Thoracic aorta (tissue), 2 donors: Measurements from ENCODE around the gene MINDY2. TPM values are rescaled to one million over a fixed set of nuclear protein-coding genes. Genes with fewer than 3 reads are reported as not detected.

ENCODE experiments used
- ATAC-seq: fragments of 150-250 bp; one replicate; pipeline ENCODE4 v1.8.0; 2017; ENCODE audit warnings: low read depth; ENCODE audit not compliant: insufficient number of reproducible peaks, low FRiP score
- DNase-seq: peaks from one replicate; pipeline ENCODE4 v3.0.0-alpha.2; 2020; ENCODE audit warnings: low spot score
- H3K27ac ChIP-seq, 2 donors: fragments of 200-600 bp; sonication (generic); 1 replicate in 1 of 2; 2 replicates in 1 of 2; pipeline ENCODE4 v1.5.1; 2016; ENCODE audit warnings: mild to moderate bottlenecking in 2 of 2, moderate library complexity in 2 of 2
- H3K27me3 ChIP-seq: fragments of 200-600 bp; sonication (generic); replicated peaks from 2 replicates; pipeline ENCODE4 v1.6.0; 2016; ENCODE audit warnings: mild to moderate bottlenecking; ENCODE audit not compliant: insufficient read depth
- H3K36me3 ChIP-seq: fragments of 200-600 bp; sonication (generic); one replicate; pipeline ENCODE4 v1.5.1; 2016
- H3K4me1 ChIP-seq, 2 donors: fragments of 200-600 bp; sonication (generic); 1 replicate in 1 of 2; 2 replicates in 1 of 2; pipeline versions ENCODE4 v1.5.1 to v1.6.0; 2016; ENCODE audit warnings: low read depth in 2 of 2, mild to moderate bottlenecking in 1 of 2; ENCODE audit not compliant: control insufficient read depth in 1 of 2
- H3K4me3 ChIP-seq: fragments of 200-600 bp; sonication (generic); 2 replicates; pipeline ENCODE4 v1.5.1; 2016; ENCODE audit warnings: mild to moderate bottlenecking
- H3K9me3 ChIP-seq: fragments of 200-600 bp; sonication (generic); 2 replicates; pipeline ENCODE4 v1.5.1; 2016
- total RNA-seq, 2 donors: library from RNA; depleted of rRNA; stranded (reverse); fragments of >200 nt; gene quantifications; one replicate each; pipeline versions ENCODE4 v1.1.0 to v1.2.3, GENCODE V29; 2016
- TF ChIP-seq, protein P1 (sequence below): fragments of 200-600 bp; sonication (generic); IDR thresholded peaks from one replicate; pipeline ENCODE4 v1.5.1; 2019; ENCODE audit warnings: antibody characterized with exemption

The MINDY2 gene
- total RNA-seq, 2 donors from 2014 or later = 32.0 to 39.4 TPM

DNA sequence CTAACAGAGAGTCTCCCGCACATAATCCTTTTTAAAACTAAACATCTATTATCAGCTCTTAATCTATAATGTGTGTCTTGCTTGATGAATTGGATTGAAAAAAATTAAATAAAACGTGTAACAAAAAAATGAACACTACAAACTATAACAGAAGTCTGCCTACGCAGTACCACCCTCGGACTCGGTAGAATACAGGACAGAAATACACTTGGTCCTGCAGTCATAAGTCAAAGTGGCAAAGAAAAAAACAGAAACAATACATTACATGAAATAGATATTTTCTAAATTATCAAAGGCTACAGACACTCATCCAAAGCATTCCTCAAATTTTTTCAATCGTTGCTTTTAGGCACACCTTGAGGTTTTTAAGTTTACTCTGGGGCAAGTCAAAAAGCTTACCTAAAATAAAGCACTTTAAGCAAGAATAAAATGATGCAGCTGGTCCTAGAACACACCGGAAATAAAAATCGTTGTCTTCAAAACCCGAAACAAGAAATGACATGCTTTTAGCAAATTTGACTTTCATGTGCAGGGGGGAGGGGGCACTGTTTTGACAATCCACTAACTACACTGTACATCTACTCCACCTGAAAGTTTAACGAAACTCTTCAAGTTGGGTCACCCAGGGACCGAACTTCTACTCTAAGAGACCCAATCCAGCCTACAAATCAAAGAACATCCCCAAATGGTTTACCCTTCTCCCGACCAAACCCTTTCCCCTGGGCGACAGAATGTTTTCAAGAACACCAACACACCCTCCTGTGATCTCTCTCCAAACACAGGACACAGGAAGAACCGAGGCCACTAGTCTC, 22.9 kb upstream of the MINDY2 start:
- Histone ChIP-seq H3K4me1 (peaks cover 17 to 34% of the 10 kb centered on the region in 2 donors), H3K27me3 (no peaks in the 10 kb centered on the region), H3K4me3 (peak overlapping the region; percentile 86), H3K27ac (peak overlapping the region; percentile 96 to 98), H3K36me3 (no peaks in the 10 kb centered on the region), H3K9me3 (no peaks in the 10 kb centered on the region)
- TF ChIP-seq, protein P1, sequence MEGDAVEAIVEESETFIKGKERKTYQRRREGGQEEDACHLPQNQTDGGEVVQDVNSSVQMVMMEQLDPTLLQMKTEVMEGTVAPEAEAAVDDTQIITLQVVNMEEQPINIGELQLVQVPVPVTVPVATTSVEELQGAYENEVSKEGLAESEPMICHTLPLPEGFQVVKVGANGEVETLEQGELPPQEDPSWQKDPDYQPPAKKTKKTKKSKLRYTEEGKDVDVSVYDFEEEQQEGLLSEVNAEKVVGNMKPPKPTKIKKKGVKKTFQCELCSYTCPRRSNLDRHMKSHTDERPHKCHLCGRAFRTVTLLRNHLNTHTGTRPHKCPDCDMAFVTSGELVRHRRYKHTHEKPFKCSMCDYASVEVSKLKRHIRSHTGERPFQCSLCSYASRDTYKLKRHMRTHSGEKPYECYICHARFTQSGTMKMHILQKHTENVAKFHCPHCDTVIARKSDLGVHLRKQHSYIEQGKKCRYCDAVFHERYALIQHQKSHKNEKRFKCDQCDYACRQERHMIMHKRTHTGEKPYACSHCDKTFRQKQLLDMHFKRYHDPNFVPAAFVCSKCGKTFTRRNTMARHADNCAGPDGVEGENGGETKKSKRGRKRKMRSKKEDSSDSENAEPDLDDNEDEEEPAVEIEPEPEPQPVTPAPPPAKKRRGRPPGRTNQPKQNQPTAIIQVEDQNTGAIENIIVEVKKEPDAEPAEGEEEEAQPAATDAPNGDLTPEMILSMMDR = no peak
- DNase-seq = no peak
- ATAC-seq = no peak

DNA sequence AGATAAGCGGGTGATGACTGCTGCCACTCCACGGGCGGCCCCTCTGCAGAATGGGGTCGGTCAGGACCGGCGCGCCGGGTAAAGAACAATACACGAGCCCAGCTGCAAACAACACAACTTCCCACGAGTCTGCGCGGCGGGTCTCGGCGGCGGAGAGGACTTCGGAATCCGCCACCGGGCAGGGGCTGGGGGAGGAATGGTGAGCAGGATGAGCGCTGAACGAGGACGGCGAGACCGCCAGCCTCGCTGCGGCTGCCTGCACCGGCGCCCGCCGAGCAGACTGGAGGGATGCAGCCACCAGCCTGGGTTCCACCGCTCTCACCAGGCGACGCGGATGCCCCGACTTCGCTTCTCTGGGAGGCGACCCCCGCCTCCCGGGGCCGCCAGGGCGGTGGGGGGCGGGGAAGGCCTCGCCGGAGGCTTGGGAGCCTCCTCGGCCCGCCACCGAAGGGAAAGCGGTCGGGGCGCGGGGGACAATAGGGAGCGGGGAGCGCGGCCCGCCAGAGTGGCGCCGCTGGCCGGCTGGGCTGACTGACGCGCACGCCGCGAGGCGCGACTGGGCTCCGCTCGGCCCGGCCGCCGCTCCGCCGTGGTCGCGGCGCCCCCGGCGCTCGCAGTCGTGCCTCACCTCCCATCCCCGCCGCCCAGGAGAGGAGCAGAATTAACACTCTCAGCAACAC, 22.1 kb upstream of the MINDY2 start:
- peaks cover 17 to 26% of the 10 kb centered on the region in 2 donors for H3K4me1 ChIP-seq
- H3K27me3 ChIP-seq = no peaks in the 10 kb centered on the region
- TF ChIP-seq, protein P1 = no peak
- peak overlapping the region; percentile 86 for H3K4me3 ChIP-seq
- no peaks in the 10 kb centered on the region for H3K36me3 ChIP-seq
- ATAC-seq = peak; percentile 5
- no peaks in the 10 kb centered on the region for H3K9me3 ChIP-seq
- peak overlapping the region; percentile 96 to 98 for H3K27ac ChIP-seq
- no peak for DNase-seq

DNA sequence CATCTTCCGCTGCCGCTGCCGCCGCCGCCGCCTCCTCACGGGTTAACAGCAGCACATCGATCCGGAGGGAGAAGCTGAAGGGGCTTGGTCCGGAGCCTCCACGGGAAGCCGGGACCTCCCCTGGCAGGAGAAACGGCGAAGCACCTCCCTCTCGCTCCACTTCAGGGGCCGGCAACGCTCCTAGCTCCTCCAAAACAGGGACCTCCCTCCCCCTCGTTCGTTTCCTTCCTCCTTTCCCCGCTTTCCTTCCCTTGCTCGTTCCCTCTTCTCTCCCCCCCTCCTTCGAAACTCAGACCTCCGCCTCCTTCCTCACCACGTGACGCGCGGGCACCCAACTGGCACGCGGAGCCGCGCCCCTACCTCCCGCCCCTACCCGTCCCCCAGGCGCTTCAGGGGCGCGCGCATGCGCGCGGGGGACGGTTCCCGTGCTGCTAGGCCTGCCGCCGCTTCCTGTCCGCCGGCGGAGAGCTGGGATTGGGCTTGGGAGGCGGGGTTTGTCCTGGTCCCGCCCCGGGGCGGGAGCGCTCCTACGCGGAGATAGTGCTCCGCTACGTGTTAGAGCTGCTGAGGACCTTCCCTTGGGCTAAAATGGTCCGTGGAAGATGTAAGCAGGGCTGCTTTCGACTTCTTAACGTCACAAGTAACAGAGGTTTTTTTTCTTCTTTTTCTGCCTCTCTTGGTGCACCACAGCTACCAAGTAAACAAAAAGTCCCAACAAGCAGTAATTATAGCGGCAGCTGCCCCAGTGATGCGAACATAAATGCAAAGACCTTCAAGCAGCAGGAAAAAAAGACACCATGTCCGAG, 21.4 kb upstream of the MINDY2 start, which contains the start of gene ADAM10:
ADAM10 (minus strand) TSS at position 176 of the 806 bp plus-strand sequence; CDS start at position 3, 173 bp downstream.
- Histone ChIP-seq H3K27ac (peak within 1 kb of the TSS; percentile 96 to 98), H3K27me3 (no peaks in the 10 kb centered on the region), H3K9me3 (no peaks in the 10 kb centered on the region), H3K36me3 (no peaks in the 10 kb centered on the region), H3K4me3 (peak within 1 kb of the TSS; percentile 86), H3K4me1 (peaks cover 15 to 21% of the 10 kb centered on the region in 2 donors)
- TF ChIP-seq, protein P1 = no peak
- ATAC-seq = peak; percentile 95
- peak; percentile 95 for DNase-seq

DNA sequence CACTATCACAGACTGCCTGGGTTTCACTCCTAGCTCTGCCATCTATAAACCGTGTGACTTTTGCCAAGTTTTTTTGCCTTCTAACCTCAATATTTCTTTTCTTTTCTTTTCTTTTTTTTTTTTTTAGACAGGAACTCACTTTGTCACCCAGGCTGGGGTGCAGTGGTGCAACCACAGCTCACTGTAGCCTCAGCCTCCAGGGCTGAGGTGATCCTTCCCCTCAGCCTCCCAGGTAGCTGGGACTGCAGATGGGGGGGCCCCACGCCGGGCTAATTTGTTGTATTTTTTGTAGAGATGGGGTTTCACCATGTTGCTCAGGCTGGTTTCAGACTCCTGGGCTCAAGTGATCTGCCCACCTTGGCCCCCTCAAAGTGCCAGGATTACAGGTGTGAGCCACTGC, 18.4 kb upstream of the MINDY2 start:
- H3K4me1 ChIP-seq = peaks cover 0 to 9% of the 10 kb centered on the region in 2 donors
- ATAC-seq (no peak), DNase-seq (no peak)
- H3K27ac ChIP-seq = no peak overlapping the region
- no peaks in the 10 kb centered on the region for H3K27me3 ChIP-seq
- no peaks in the 10 kb centered on the region for H3K36me3 ChIP-seq
- no peaks in the 10 kb centered on the region for H3K9me3 ChIP-seq
- TF ChIP-seq, protein P1 = no peak
- no peak overlapping the region for H3K4me3 ChIP-seq
